Measurements from ENCODE around the gene USP31.

- TF ChIP-seq POLR2A (IDR thresholded peaks at IDR 0.05) (no peak), POLR2AphosphoS5 (IDR thresholded peaks at IDR 0.05) (no peak)
- TF ChIP-seq, protein P1, sequence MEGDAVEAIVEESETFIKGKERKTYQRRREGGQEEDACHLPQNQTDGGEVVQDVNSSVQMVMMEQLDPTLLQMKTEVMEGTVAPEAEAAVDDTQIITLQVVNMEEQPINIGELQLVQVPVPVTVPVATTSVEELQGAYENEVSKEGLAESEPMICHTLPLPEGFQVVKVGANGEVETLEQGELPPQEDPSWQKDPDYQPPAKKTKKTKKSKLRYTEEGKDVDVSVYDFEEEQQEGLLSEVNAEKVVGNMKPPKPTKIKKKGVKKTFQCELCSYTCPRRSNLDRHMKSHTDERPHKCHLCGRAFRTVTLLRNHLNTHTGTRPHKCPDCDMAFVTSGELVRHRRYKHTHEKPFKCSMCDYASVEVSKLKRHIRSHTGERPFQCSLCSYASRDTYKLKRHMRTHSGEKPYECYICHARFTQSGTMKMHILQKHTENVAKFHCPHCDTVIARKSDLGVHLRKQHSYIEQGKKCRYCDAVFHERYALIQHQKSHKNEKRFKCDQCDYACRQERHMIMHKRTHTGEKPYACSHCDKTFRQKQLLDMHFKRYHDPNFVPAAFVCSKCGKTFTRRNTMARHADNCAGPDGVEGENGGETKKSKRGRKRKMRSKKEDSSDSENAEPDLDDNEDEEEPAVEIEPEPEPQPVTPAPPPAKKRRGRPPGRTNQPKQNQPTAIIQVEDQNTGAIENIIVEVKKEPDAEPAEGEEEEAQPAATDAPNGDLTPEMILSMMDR (IDR thresholded peaks at IDR 0.05 in 8 of 11, conservative IDR thresholded peaks at IDR 0.05 in 3 of 11) = no peak
These were observed 68.9 kb downstream of the USP31 start for GRCh38 chr16:23080329-23080728.
